GM21390 (cell line): Measurements from ENCODE around the gene GRIK4.

Experiments
- ATAC-seq: cut with Tn5 transposase; IDR thresholded peaks from one replicate; pipeline ENCODE4 v1.9.1; 2021; ENCODE audit not compliant: unreplicated experiment

GRIK4 gene

GRCh38 chr11:120524536-120525085, 13.1 kb downstream of the GRIK4 start:
- no peak for ATAC-seq

GRCh38 chr11:120525261-120526171, 14.0 kb downstream of the GRIK4 start:
- no peak for ATAC-seq

- no peak for ATAC-seq
Measured at GRCh38 chr11:120526241-120526640, 14.7 kb downstream of the GRIK4 start.

GRCh38 chr11:120527111-120527761, 15.7 kb downstream of the GRIK4 start:
- no peak for ATAC-seq

DNA sequence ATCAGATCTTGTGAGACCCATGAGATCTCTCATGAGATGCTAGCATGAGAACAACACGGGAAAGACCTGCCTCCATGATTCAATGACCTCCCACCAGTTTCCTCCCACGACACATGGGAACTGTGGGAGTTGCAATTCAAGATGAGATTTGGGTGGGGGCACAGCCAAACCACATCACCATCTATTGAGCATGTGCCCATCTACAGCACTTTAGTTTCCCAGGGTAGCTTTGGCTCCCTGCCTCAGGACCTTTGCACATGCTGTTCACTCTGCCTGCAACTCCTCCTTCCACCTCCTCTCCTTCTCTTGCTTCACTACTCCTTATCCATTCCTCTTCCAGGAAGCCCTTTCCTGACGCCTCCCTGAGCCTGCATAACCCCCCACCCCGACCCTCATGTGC, 17.2 kb downstream of the GRIK4 start:
- no peak for ATAC-seq

DNA sequence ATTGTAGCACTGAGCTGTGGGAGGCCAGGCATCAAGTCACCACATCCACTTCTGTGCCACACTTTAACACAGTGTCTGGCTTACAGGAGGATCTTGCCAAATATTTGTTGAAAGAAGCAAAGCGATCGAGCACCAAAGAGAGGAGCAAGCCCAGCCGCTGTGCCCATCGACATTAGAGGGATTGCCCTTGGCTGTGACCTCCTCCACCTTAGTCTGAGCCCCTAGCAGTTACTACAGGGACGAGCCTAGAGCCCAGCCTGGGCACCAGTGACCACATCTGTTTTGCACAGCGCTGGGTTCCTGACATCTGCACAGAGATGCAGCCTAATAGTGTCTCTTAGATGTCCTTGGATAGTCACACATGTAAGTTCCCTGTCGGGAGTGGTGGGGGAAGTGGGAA, 17.7 kb downstream of the GRIK4 start:
- no peak for ATAC-seq

DNA sequence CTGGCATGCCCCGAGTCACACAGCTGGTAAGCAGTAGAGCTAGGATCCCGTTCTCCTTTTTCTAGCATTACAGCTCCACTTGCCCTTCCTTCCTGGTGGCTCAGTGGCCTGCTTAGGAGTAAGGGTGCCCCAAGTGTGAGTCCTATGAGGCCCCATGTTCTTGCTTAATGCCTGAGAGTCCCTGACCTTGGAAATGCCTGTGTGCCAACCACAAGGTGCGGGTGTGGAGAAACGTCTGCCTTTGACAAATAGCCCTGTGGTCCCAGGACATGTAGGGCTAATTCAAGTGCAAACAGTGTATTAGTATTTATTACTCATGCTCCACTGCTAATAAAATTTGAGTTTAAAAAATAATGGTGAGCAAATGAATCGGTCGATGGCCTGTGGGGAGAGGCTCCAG, 18.4 kb downstream of the GRIK4 start:
- ATAC-seq, result no peak

- no peak for ATAC-seq
Measured at GRCh38 chr11:120532082-120532831, 20.7 kb downstream of the GRIK4 start.

DNA sequence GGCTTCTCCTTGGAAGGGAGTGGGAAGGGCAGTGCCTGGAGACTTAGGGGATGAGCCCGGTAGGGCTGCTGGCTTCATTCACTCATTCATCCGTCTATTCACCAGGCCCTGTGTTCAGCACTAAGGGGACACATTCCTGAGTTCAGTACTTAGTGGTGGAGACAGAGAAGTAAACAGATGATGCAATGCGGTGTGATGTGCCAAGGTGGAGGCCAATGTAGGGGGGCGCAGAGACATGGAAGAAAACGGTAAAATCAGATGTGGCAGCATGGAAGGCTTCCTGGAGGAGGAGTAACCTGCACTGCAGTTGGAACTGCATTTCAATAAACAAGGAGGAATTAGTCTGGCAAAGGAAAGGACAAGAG, 21.3 kb downstream of the GRIK4 start:
- ATAC-seq, result no peak

DNA sequence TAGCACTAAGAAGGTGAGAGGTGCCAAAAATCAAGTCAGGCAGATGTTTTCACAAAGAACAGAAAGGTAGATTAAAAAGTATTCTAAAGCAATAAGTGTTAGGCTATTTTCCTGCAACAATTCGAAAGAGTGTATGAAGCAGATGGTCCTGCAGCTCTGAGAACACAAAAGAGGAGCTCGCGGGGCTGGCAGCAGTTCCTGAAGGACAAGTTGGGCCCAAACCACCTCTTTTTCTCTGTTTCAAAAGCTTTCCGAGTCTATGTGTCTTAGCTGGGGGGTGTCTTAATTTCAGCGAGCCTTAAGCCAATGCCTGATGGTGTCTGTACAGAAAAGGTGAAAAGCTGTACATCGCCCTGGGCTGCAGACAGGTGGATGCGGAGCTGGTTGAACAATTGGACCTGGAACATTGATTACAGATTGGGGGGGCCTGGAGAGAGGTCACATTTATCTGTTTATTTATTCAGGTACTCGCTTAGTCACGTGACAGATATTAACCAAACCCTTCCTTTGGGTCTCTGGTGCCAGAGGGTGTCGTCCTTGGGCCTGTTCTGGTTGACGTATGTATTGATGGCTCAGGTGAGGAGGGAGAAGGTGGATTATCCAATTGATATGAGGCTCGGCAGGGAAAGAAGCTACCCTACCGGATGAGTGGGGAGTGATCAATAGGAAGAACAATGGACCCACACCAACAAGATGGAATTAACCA, 24.7 kb downstream of the GRIK4 start:
- ATAC-seq, result no peak

DNA sequence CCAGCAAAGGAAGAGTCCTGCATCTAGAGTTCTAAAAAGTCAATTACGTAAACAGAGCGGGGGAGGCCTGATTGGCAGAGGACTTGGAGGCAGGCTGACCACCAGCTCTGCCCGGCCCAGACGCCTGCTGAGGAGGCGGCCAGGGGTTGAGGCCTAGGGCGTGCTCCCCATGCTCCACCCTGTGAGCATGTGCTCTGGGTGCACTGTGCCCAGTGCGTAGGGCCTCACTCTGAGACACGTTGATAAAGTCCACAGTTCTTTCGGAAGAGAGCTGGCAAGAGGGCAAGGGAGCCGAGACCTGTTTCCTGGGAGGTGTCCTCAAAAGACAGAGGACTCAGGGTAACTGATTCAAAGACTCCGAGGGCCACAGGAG, 25.2 kb downstream of the GRIK4 start:
- no peak for ATAC-seq

- no peak for ATAC-seq
Measured at GRCh38 chr11:120537996-120538395, 26.4 kb downstream of the GRIK4 start.

- ATAC-seq, result no peak
Measured at GRCh38 chr11:120538707-120539106, 27.2 kb downstream of the GRIK4 start.

- ATAC-seq, result no peak
Measured at GRCh38 chr11:120539667-120540369, 28.3 kb downstream of the GRIK4 start.

- no peak for ATAC-seq
Measured at GRCh38 chr11:120540744-120541465, 29.4 kb downstream of the GRIK4 start.

GRCh38 chr11:120543521-120544215, 32.1 kb downstream of the GRIK4 start:
- no peak for ATAC-seq

- ATAC-seq, result no peak
Measured at GRCh38 chr11:120545813-120546212, 34.3 kb downstream of the GRIK4 start.

DNA sequence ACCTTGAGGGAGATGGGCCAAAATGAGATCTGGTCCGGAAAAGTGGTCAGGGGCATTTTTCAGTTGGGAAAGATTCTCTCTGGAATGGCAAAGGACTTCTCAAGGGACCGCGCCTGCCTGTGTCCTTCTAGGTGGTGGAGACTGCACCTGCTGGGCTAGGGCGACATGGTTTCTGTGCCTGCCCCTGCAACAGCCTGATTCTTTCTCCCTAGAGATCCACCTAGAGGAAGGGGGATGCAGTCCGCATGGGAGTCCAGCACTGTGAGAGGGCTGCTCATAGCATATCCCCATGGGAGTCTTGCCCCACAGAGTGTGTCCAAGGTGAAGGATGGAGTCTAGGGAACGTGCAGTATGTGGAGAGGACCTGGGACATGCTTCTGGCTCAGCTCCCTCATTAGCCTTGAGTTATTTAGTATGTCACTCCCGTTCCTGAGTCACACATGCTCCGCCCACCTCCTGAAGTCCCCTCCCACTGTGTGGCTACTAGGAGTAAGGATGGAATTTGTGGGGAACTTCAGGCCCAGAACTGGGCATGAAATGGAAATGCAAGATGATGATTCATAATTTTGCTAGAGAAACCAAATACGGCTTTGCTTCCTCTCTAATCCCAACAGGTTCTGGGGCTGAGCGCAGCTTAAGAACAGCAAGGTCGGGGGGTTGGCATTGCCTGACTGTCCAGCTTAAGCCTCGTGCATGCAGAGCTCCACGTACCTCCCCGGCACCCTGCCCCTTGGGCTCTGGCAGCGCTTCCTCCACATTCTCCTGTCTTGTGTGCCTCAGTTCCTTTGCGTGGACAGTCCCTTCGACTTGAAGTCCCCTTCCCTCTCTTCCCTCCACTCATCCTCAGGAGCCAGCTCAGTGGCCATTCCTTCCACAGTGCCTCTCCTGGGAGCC, 35.0 kb downstream of the GRIK4 start:
- ATAC-seq, result no peak
